Naive thymus-derived CD4-positive, alpha-beta T cell (primary cell): Measurements from ENCODE around the gene PRDM16. TPM values are rescaled to one million over a fixed set of nuclear protein-coding genes. Genes with fewer than 3 reads are reported as not detected.

Source experiments
- ATAC-seq: fragments of 150-1000 bp; cut with Tn5 transposase; 2 replicates; pipeline ENCODE4 v1.10.0; 2021; ENCODE audit warnings: mild to moderate bottlenecking, moderate library complexity
- CTCF ChIA-PET: fragments of 350-600 bp; sonication (Branson Sonifier 250); formaldehyde crosslinking; loops from one replicate; lab custom pipeline; 2021; ENCODE audit warnings: antibody characterized with exemption; lab: Charles Lee
- POLR2A ChIA-PET: fragments of 350-600 bp; sonication (Branson Sonifier 250); formaldehyde crosslinking; loops from one replicate; lab custom pipeline; 2021; ENCODE audit warnings: antibody characterized with exemption, inconsistent platforms; lab: Charles Lee
- DNase-seq, 9 donors: peaks; one replicate each; pipeline versions ENCODE4 v3.0.0 to v3.0.0-alpha.2; 2020 to 2022; ENCODE audit warnings: mixed read lengths in 1 of 9
- H3K27ac ChIP-seq: one replicate; pipeline ENCODE4 v1.7.0; 2013; ENCODE audit warnings: mild to moderate bottlenecking, low read depth, low read length, moderate library complexity
- H3K27me3 ChIP-seq, 2 donors: one replicate each; pipeline ENCODE4 v1.7.0; 2013; ENCODE audit warnings: low read length in 2 of 2, mild to moderate bottlenecking in 2 of 2, moderate library complexity in 2 of 2; ENCODE audit not compliant: control insufficient read depth in 2 of 2, insufficient read depth in 2 of 2
- H3K36me3 ChIP-seq, 3 experiments: 1 replicate in 2 of 3; 2 replicates in 1 of 3; pipeline ENCODE4 v1.7.0; 2013; ENCODE audit warnings: low read length in 3 of 3, mild to moderate bottlenecking in 3 of 3, moderate library complexity in 1 of 3; ENCODE audit not compliant: insufficient read depth in 3 of 3, control insufficient read depth in 2 of 3
- H3K4me1 ChIP-seq, 2 donors: one replicate each; pipeline ENCODE4 v1.7.0; 2013; ENCODE audit warnings: low read length in 2 of 2, mild to moderate bottlenecking in 2 of 2, moderate library complexity in 1 of 2; ENCODE audit not compliant: control insufficient read depth in 2 of 2, insufficient read depth in 2 of 2
- H3K4me3 ChIP-seq: 2 replicates; pipeline ENCODE4 v1.7.0; 2013; ENCODE audit warnings: mild to moderate bottlenecking, low read length
- H3K9me3 ChIP-seq, 3 experiments: 1 replicate in 2 of 3; 2 replicates in 1 of 3; pipeline ENCODE4 v1.7.0; 2013; ENCODE audit warnings: low read length in 3 of 3; ENCODE audit not compliant: control insufficient read depth in 2 of 3
- H3K27ac Mint-ChIP-seq, 9 donors: one replicate each; pipeline ENCODE4 v1.8.0; 2020 to 2022; ENCODE audit warnings: mixed read lengths in 9 of 9, mild to moderate bottlenecking in 8 of 9, moderate library complexity in 5 of 9, inconsistent platforms in 2 of 9
- H3K27me3 Mint-ChIP-seq, 5 donors: one replicate each; pipeline ENCODE4 v1.8.0; 2021 to 2022; ENCODE audit warnings: mixed read lengths in 5 of 5, mild to moderate bottlenecking in 1 of 5
- H3K36me3 Mint-ChIP-seq, 5 donors: one replicate each; pipeline ENCODE4 v1.8.0; 2020 to 2022; ENCODE audit warnings: mixed read lengths in 5 of 5, mild to moderate bottlenecking in 3 of 5, inconsistent platforms in 1 of 5
- H3K4me1 Mint-ChIP-seq, 7 donors: one replicate each; pipeline ENCODE4 v1.8.0; 2020 to 2022; ENCODE audit warnings: mixed read lengths in 7 of 7, mild to moderate bottlenecking in 3 of 7, inconsistent platforms in 1 of 7
- H3K4me3 Mint-ChIP-seq, 10 donors: one replicate each; pipeline ENCODE4 v1.8.0; 2020 to 2022; ENCODE audit warnings: mild to moderate bottlenecking in 10 of 10, mixed read lengths in 10 of 10, moderate library complexity in 6 of 10, inconsistent platforms in 2 of 10
- H3K9me3 Mint-ChIP-seq, 11 donors: one replicate each; pipeline ENCODE4 v1.8.0; 2020 to 2022; ENCODE audit warnings: mixed read lengths in 11 of 11, mild to moderate bottlenecking in 4 of 11, inconsistent platforms in 1 of 11, moderate library complexity in 1 of 11
- intact Hi-C, 2 donors: fragments of 100-400 bp; cut with micrococcal nuclease; formaldehyde crosslinking; loops; one replicate each; pipeline ENCODE4 v1.15.1; 2023
- polyA plus RNA-seq, 2 donors: library from polyadenylated mRNA; unstranded; fragments of 300-500 nt; fragmentation: Illumina TruSeq; gene quantifications; one replicate each; pipeline ENCODE4 v1.2.3, GENCODE V29; 2021
- total RNA-seq, 6 experiments: library from RNA in 5 of 6; stranded (reverse) in 5 of 6; gene quantifications; 1 replicate in 5 of 6; 2 replicates in 1 of 6; pipeline ENCODE4 v1.2.3 and lab custom pipeline; 2021 to 2026

Gene PRDM16
- total and polyA plus RNA-seq, 7 experiments from 2014 or later: 0.05 to 0.61 (median 0.36) TPM; not detected in 2

GRCh38 chr1:3404801-3405200 is 335.8 kb downstream of the PRDM16 start:
- H3K9me3 ChIP-seq: no peaks in the 10 kb centered on the region
- intact Hi-C loops: no loop called here
- POLR2A ChIA-PET: no interaction called here

GRCh38 chr1:3405491-3405890 is 336.5 kb downstream of the PRDM16 start:
- Mint-ChIP-seq H3K27ac (no peak overlapping the region), H3K36me3 (no peaks in the 10 kb centered on the region), H3K4me3 (no peak overlapping the region), H3K9me3 (peaks cover 0 to 2% (median 0%) of the 10 kb centered on the region in 11 donors), H3K27me3 (peaks cover 0 to 5% (median 0%) of the 10 kb centered on the region in 5 donors), H3K4me1 (peaks cover 0 to 2% (median 0%) of the 10 kb centered on the region in 7 donors)
- no peak overlapping the region for H3K4me3 ChIP-seq
- CTCF ChIA-PET: no interaction called here
- no peaks in the 10 kb centered on the region for H3K9me3 ChIP-seq
- no peaks in the 10 kb centered on the region for H3K4me1 ChIP-seq
- H3K27me3 ChIP-seq: no peaks in the 10 kb centered on the region
- intact Hi-C loops: no loop called here
- no peak for ATAC-seq
- no peak for DNase-seq
- H3K36me3 ChIP-seq: no peaks in the 10 kb centered on the region
- POLR2A ChIA-PET: no interaction called here
- no peak overlapping the region for H3K27ac ChIP-seq

More at GRCh38 chr1:3404801-3405200, 335.8 kb downstream of the PRDM16 start:
- DNase-seq (no peak), ATAC-seq (no peak)
- Mint-ChIP-seq H3K9me3 (peaks cover 0 to 2% (median 0%) of the 10 kb centered on the region in 11 donors), H3K27ac (no peak overlapping the region), H3K4me3 (no peak overlapping the region), H3K36me3 (no peaks in the 10 kb centered on the region), H3K27me3 (peaks cover 0 to 5% (median 0%) of the 10 kb centered on the region in 5 donors), H3K4me1 (peaks cover 0 to 2% (median 0%) of the 10 kb centered on the region in 7 donors)
- CTCF ChIA-PET: no interaction called here
- Histone ChIP-seq H3K4me3 (no peak overlapping the region), H3K27me3 (no peaks in the 10 kb centered on the region), H3K4me1 (no peaks in the 10 kb centered on the region), H3K36me3 (no peaks in the 10 kb centered on the region), H3K27ac (no peak overlapping the region)

- intact Hi-C loops: no loop called here
- ChIA-PET POLR2A (no interaction called here), CTCF (no interaction called here)
- H3K27ac ChIP-seq: no peak overlapping the region
- H3K4me1 Mint-ChIP-seq: peaks cover 0 to 2% (median 0%) of the 10 kb centered on the region in 7 donors
- DNase-seq (no peak), ATAC-seq (no peak)
- peaks cover 0 to 5% (median 0%) of the 10 kb centered on the region in 5 donors for H3K27me3 Mint-ChIP-seq
- H3K36me3 ChIP-seq: no peaks in the 10 kb centered on the region
- peaks cover 0 to 2% (median 0%) of the 10 kb centered on the region in 11 donors for H3K9me3 Mint-ChIP-seq
- H3K36me3 Mint-ChIP-seq: no peaks in the 10 kb centered on the region
- H3K9me3 ChIP-seq: no peaks in the 10 kb centered on the region
- H3K27me3 ChIP-seq: no peaks in the 10 kb centered on the region
- H3K27ac Mint-ChIP-seq: no peak overlapping the region
- H3K4me3 Mint-ChIP-seq: no peak overlapping the region
- H3K4me3 ChIP-seq: no peak overlapping the region
- H3K4me1 ChIP-seq: no peaks in the 10 kb centered on the region
Measured at GRCh38 chr1:3405974-3406867, 337.2 kb downstream of the PRDM16 start.

GRCh38 chr1:3407021-3407420 is 338.0 kb downstream of the PRDM16 start:
- ChIA-PET POLR2A (no interaction called here), CTCF (no interaction called here)
- H3K36me3 ChIP-seq: no peaks in the 10 kb centered on the region
- intact Hi-C loops: no loop called here
- peaks cover 0 to 2% (median 0%) of the 10 kb centered on the region in 11 donors for H3K9me3 Mint-ChIP-seq
- DNase-seq: no peak
- no peaks in the 10 kb centered on the region for H3K36me3 Mint-ChIP-seq
- ATAC-seq: no peak
- no peaks in the 10 kb centered on the region for H3K4me1 ChIP-seq
- no peaks in the 10 kb centered on the region for H3K27me3 ChIP-seq
- H3K27me3 Mint-ChIP-seq: peaks cover 0 to 5% (median 0%) of the 10 kb centered on the region in 5 donors
- H3K4me3 Mint-ChIP-seq: no peak overlapping the region
- H3K27ac ChIP-seq: no peak overlapping the region
- no peak overlapping the region for H3K4me3 ChIP-seq
- no peaks in the 10 kb centered on the region for H3K9me3 ChIP-seq
- H3K4me1 Mint-ChIP-seq: peaks cover 0 to 2% (median 0%) of the 10 kb centered on the region in 7 donors
- H3K27ac Mint-ChIP-seq: no peak overlapping the region

- intact Hi-C loops: no loop called here
- H3K4me3 Mint-ChIP-seq: no peak overlapping the region
- no peak overlapping the region for H3K27ac Mint-ChIP-seq
- Histone ChIP-seq H3K4me1 (no peaks in the 10 kb centered on the region), H3K9me3 (no peaks in the 10 kb centered on the region), H3K36me3 (no peaks in the 10 kb centered on the region), H3K27ac (no peak overlapping the region), H3K4me3 (no peak overlapping the region), H3K27me3 (no peaks in the 10 kb centered on the region)
- no peak for ATAC-seq
- DNase-seq: no peak
- ChIA-PET CTCF (no interaction called here), POLR2A (no interaction called here)
- H3K36me3 Mint-ChIP-seq: no peaks in the 10 kb centered on the region
- H3K4me1 Mint-ChIP-seq: peaks cover 0 to 2% (median 0%) of the 10 kb centered on the region in 7 donors
- peaks cover 0 to 2% (median 0%) of the 10 kb centered on the region in 11 donors for H3K9me3 Mint-ChIP-seq
- peaks cover 0 to 8% (median 0%) of the 10 kb centered on the region in 5 donors for H3K27me3 Mint-ChIP-seq
Measured at GRCh38 chr1:3408751-3409266, 339.8 kb downstream of the PRDM16 start.

- ATAC-seq: no peak
- Histone ChIP-seq H3K36me3 (no peaks in the 10 kb centered on the region), H3K4me3 (no peak overlapping the region), H3K9me3 (no peaks in the 10 kb centered on the region), H3K27ac (no peak overlapping the region), H3K4me1 (no peaks in the 10 kb centered on the region), H3K27me3 (no peaks in the 10 kb centered on the region)
- CTCF ChIA-PET: no interaction called here
- Mint-ChIP-seq H3K36me3 (no peaks in the 10 kb centered on the region), H3K9me3 (peaks cover 0 to 2% (median 0%) of the 10 kb centered on the region in 11 donors), H3K4me1 (peaks cover 0 to 2% (median 0%) of the 10 kb centered on the region in 7 donors), H3K27me3 (peaks cover 0 to 11% (median 0%) of the 10 kb centered on the region in 5 donors), H3K27ac (no peak overlapping the region), H3K4me3 (no peak overlapping the region)
- POLR2A ChIA-PET: no interaction called here
- intact Hi-C loops: no loop called here
- no peak for DNase-seq
Measured at GRCh38 chr1:3409366-3410141, 340.6 kb downstream of the PRDM16 start.
